ENCODE results near the gene MED9. TPM values are rescaled to one million over a fixed set of nuclear protein-coding genes. Genes with fewer than 3 reads are reported as not detected.

MED9 gene
- total RNA-seq, 2 donors from 2014 or later, result 19.5 to 20.4 TPM

DNA sequence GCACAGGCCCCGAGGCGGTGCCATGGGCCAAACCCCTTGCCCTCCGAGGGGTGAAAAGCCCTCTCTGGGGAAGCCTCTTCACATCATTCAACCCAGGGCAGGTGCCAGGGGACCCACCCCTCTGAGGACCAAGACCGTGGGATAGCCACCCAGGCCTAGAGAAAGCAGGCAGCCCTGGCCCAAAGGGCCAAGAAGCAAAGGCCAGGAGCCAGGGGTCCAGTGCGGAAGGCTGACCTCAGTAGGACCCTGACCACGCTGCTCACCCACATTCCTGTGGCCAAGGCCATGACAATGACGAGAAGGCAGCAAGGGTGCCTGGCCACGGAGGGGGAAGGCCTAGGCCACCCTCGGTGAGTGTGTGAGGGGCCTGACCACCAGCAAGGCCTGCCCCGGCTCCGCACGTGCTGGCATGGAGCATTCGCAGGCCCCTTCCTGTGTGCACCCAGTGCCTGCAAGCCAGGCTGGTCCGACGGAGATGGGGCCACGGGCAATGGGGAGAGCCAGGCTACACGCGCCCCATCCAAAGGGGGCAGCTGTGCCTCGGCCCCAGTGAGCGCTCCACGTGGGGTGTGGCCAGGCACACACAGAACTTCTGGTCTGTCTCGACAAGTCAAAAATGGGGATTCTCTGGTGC is 43.9 kb downstream of the MED9 start:
- intact Hi-C loops (cut with DNase I, micrococcal nuclease), result no loop called here
- ATAC-seq (no peak), DNase-seq (no peak)

DNA sequence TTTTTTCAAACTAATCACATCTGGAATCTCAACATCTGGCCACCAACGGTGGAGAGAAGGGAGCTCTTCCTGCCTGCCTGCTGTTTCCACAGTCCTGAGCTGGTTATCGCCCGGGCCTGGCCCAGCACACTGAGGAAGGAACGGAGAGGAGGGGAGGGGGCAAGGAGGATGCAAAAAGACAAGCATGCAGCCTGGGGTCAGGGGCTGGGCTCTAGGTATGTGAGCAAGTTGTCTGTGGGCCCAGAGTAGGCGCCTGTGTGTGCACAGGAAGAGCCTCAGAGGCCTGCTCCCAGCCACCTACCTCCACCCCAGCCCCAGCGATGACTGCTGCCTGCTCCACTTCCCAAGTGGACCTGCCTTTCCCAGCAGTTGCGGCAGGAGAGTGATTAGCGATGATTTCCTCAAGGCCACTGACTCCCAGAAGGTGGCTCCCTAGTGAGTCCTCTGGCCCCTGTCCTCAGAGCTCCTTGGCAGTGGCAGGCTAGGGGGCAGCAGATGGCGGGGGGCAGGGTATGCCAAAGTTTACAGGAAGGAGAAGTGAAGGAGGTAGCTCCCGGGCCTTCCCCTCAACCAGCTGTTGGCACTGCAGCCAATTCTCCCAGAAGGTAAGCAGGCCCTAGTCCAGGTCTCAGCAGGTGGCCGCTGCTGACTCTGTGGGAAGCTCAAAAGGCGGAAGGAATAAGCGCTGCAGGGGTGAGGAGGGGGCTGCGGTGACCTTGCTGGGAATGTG is 46.4 kb downstream of the MED9 start:
- ATAC-seq (peak; percentile 27), DNase-seq (peak in 1 of 2 donors; percentile 43)
- intact Hi-C loops (cut with DNase I, micrococcal nuclease), result no loop called here

DNA sequence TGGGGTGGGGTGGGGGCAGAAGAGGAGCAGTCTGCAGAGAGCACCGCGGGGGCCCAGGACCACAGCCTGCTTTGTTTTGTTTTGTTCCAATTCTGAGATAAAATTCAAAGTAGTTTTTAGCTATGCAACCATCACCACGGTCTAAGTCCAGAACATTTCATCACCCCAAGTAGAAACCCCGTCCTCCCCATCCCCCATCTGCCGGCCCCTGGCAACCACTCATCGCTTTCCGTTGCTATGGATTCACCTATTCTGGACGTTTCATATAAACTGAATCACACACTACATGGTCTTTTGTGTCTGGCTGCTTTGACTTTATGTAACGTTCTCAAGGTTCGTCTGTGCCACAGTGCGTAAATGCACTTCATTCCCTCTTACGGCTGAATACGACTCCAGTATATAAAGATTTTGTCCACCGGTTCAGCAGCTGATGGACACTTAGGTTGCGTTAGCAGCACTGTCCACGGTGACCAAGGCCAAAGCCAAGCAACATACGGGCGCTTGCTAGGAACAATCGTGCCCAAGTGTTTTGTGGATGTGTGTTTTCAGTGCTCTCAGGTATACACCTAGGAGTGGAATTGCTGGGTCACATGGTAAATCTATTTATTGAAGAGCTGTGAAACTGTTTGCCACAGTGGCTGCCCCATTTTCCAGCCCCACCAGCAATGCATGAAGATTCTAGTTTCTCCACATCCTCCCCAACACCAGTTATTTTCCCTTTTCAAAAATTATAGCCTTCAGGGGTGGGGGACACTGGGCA is 47.1 kb downstream of the MED9 start:
- ATAC-seq (no peak), DNase-seq (no peak)
- intact Hi-C loops (cut with DNase I, micrococcal nuclease), result no loop called here

DNA sequence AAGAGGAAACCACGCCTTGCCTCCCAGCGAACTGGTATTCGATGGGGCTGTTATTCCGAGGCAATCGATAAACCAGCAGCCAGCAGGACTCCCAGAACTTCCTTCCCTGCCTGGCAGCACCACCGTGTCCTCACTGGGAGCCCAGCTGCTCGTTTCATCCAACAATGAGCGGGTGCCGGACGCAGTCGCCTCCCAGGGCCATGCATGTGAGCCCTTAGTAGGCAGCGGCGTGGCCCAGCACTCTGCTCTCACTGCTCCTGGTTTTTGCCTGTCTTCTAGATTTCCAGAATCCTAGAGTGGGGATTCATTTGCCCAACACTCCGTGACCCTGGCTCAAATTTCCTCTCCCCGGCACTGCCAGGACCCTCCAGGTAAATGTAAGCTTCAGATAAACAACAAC is 48.5 kb downstream of the MED9 start:
- intact Hi-C loops (cut with DNase I, micrococcal nuclease), result no loop called here
- no peak for DNase-seq
- no peak for ATAC-seq

DNA sequence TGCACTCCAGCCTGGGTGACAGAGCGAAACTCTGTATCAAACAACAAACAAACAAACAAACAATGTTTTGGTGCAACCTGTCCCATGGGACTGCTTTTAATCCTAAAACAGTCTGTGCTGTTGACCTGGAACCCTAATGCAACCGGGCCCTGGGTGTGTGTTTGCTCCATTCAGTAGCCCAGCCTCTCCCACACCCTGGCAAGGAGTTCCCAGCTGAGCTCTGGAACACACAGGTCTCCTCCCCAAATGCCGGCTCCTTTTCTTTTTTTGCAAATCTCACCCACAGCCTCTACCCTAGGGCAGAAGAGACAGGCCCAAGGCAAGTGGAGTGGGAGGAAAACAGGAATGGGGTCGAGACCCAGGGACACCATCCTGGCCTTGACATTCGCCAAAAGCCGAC is 49.2 kb downstream of the MED9 start:
- ATAC-seq, result peak; percentile 80
- intact Hi-C loops (cut with DNase I, micrococcal nuclease), result no loop called here
- DNase-seq, result peak in 1 of 2 donors; percentile 31

DNA sequence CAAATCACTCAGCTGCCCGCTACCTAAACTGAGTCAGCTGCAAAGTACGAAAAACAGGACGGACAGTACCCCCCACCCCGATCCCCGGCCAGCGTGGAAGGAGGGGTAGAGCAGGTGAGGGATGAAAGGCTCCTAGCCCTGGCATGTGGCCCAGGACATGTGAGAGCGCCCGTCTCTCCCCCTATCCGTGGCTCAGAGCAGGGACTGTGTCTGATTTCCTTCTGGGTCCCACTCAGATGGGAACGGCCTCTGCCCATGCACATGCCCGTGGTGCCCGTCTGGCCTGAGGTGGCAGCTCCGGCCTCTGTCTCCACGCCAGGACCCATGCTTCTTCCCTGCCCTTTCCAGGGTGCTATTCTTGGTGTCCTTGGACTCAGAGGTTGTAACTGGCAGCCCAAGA is 49.6 kb downstream of the MED9 start:
- peak in 1 of 2 donors; percentile 44 for DNase-seq
- peak; percentile 68 for ATAC-seq
- intact Hi-C loops (cut with DNase I, micrococcal nuclease), result no loop called here

DNA sequence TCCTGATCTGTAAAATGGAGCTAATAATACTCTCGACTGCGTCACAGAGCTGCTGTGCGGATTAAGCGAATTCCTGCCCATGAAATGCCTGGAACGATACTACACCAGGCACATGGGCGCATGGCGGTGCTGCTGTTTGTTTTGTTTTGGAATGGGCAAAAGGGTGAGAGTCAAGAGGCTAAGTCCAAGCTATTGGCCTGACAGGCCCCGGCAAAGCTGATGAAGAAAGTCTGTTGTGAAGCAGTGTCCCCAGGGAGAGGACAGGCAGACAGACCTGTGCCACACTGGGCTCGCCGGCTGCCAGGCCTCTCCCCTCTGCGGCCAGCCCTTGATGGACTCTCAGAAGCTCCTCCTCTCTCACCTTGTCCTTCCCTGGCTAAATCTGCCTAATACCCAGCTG is 50.7 kb downstream of the MED9 start:
- DNase-seq (no peak), ATAC-seq (no peak)

DNA sequence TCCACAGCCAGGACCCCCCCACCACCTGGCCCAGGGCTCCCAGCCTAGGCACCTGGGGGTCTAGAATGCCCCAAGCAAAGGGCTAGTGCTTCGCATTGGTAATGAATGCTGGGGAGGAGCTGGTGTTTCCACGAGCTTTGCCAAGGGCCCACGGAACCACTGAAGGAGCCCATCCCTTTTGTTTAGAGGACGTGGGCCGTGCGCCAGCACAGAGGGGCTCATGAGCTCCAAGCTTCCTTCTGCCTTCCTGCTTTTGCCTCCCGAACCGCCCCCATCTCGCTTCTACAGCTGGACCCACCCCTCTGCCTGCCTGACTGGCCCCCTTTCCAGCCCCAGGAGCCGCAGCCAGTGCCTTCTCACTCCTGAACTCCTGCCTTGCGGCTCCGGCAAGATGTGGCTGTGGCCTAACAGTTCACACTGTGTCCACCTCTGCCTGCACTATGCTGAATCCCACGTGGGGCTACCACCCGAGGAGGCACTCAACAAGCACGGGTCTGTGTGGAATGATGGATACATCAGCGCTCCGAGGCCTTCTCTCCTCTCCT is 51.2 kb downstream of the MED9 start:
- no peak for DNase-seq
- ATAC-seq, result no peak
- intact Hi-C loops (cut with DNase I, micrococcal nuclease), result no loop called here

More for the DNA sequence above, 50.7 kb downstream of the MED9 start:
- intact Hi-C loops (cut with DNase I, micrococcal nuclease), result no loop called here

DNA sequence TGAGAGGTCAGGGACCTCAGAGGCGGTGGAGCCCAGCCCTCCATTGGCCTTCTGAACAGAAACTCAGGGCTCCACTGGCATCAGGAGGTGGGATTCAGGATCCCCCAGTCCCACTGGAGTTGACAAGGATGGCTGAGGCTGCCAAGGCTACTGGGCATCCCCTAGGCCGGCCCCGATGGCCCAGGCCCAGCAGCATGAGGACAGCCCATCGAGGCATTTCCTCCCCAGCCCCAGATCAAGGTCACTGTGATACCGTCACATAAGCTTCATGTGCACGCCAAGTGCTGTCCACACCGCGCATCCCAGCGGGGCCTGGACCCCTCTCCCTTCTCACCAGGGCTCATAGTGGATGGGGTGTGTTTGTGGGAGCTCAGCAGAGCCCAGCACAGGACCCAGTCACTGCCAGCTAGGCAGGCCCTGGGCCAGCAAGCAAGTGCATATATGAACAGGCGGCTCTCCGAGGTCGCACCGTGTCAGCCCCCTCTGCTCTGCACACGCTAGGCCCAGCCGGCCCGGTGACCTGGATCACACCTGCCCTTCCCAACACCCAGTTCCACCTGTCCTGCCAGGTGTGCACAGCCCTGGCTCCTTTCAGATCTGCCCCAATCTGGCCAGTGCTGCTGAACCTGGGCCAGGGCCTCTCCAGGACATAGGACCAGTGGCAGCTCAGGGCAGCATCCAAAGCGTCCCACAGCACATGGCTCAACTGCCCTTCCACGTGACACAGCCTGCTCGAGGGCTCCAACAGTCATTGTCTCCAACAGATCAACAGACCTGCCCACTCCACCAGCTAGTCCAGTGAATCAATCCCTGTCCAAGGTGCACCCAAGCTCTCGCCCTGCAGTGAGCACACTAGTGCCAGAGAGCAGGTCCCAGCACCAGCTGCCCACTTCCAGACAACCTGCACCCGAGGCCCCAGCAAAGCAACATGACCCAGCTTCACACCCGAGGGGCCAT is 52.2 kb downstream of the MED9 start:
- DNase-seq (no peak), ATAC-seq (no peak)
- intact Hi-C loops (cut with DNase I, micrococcal nuclease), result no loop called here

DNA sequence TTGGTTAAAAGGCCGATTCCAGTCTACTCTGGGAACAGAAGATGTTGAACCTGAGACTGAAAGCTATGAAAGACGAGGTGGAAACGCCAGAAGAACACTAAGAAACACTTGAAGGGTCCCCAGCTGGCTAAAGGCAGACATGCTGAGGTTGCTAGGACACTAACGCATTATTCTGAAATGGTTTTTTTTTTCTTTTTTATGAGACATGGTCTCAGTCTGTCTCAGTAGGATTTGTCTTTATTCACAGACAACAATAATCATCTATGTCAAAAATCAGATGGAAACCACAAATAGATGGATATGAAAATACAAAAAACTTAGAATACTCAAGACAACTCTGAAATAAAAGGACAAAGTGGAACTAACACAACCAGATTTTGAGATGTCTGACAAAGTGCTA is 54.4 kb downstream of the MED9 start:
- DNase-seq (no peak), ATAC-seq (no peak)
- intact Hi-C loops (cut with DNase I, micrococcal nuclease), result no loop called here

DNA sequence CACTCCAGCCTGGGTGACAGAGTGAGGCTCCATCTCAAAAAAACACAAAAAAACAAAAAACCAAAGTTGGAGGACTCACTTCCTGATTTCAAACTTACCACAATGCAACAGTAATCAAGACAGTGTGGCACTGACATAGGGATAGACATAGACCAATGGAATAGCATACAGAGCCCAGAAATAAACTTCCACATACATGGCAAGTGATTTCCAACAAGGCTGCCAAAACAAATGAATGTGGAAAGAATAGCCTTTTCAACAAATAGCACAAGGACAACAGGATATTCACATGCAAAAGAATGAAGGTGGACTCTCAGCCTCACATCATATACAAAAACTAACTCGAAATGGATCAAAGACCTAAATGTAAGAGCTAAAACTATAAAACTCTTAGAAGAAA is 56.2 kb downstream of the MED9 start:
- intact Hi-C loops (cut with DNase I, micrococcal nuclease), result no loop called here
- ATAC-seq (no peak), DNase-seq (no peak)

DNA sequence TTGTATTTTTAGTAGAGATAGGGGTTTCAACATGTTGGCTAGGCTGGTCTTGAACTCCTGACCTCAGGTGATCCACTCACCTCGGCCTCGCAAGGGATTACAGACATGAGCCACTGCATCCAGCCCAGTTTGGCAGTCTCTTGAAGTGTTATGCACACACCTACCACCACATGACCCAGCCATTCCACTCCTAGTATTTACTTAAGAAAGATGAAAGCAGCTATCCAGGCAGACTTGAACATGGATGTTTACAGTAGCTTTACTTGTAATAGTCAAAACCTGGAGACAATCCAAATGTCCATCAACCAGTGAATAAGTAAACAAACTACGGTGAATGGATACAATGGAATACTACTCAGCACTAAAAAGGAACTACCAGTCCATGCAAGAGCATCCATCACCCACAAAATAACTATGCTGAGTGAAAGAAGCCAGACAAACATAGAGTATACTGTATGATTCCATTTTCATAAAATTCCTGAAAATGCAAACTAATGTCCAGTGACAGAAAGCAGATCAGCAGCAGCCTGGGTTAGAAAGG is 57.2 kb downstream of the MED9 start:
- intact Hi-C loops (cut with DNase I, micrococcal nuclease), result no loop called here
- DNase-seq, result peak; percentile 43 to 47

DNA sequence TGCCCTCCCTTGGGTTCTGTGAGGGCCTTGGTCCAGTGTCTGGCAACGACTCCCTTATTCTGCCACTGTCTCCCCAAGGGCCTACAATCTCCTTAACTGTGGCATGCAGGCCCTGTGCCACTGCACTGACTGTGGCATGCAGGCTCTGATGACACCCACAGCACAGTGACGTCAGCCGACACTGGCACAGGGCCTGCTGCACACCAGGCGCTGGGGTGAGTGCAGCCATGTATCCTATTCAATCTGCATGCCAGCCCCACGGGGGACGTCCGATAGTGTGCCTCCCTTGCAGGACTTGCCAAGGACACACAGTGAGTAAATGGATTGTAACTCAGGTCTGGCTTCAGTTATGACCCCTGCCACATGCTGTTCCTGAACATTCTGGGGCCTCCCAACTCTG is 59.2 kb downstream of the MED9 start:
- ATAC-seq, result no peak
- peak; percentile 47 to 53 for DNase-seq
- intact Hi-C loops (cut with DNase I, micrococcal nuclease), result no loop called here

More for the DNA sequence above, 57.2 kb downstream of the MED9 start:
- ATAC-seq, result peak; percentile 77

DNA sequence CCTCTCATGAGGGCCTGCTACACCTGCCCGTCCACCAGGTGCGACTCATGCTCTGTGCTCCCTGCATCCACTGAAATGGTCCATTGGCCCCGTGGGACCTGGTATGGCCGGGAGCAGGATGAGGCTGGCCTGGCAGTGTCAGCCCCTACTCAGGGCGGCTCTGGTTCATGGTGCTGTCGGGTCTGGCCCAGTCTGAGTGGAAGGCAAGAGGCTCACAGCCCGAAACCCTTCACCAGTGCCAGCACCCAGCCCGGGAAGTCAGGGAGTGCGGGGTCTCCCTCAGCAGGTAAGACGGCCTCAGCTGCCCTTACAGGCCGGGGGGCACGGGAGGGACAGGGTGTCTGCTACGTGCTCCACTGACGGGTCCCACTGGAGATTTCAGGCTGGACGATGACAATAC is 59.9 kb downstream of the MED9 start:
- DNase-seq (no peak), ATAC-seq (no peak)
- intact Hi-C loops (cut with DNase I, micrococcal nuclease), result no loop called here

DNA sequence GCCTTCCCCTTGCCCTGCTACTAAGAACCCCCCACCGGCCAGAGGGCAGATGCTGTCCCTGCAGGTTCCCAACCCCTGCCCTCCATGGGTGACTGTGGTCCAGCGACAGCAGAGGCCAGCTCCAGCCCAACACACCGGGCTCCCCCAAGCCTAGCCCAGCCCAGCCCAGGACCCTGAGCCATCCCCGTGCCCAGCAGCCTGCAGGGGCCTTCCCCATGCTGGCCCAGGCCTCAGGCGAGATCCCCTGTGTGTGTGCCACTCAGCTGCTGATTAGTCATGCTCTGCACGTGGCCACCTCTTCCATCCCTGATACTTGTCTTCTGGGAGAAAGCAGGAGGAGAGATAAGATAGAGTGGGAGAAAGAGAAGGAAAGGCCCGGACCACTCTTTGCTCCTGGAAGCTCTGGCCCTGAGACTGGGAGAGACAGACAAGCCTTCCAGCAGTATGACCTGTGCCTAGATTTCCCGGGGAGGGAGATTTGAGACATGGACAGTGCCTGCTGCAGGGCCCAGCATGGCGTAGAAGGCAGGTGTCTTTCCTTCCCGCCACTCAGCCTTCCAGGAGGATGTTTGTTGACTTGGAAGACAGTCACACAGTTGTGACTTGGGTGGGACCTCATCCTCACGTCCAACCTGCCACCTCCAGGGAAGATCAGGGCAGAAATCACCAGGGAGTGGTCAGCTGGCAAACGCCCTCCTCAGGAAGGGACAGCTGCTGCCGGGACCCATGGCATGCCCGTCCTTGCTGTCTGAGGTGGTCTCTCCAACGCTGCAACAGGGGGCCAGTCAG is 60.7 kb downstream of the MED9 start:
- intact Hi-C loops (cut with DNase I, micrococcal nuclease), result no loop called here
- ATAC-seq, result peak; percentile 42
- DNase-seq, result peak; percentile 32 to 46

DNA sequence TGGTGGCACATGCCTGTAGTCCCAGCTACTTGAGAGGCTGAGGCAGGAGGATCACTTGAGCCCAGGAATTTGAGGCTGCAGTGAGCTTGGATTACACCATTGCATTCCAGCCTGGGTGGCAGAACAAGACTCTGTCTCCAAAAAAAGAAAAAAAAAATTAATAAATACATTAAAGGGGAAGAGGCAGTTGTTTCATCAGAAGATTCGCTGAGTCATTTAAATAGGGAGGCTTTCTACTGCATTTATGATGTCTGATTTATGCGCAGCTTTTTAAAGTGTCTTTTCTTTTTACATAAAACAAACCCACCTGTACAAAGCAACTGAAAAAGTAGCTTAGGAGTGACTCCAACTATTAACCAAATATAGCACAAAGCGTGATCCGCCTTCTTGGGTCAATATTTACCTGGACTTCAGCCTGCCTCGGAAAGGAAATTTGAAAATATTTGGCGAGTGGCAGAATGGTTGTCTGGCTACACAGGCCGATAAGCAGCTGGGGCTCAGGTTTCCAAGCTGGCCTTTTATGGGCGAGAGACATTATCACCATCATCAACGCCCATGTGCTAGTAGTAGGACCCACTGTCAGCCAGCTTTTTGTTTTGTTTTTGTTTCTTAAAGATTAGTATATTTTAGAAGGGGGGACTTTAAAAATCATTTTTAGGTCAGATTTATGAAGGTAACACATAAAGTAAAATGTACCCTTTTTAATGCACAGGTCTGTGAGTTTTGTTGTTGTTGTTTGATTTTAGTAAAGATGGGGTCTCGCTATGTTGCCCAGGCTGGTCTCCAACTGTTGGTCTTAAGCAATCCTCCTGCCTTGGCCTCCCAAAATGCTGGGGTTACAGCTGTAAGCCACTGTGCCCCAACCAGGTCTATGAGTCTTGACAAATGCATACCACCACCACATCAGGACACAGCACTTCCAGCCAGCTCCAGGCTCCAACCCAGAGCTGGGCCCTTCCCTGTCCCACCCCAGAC is 61.9 kb downstream of the MED9 start:
- DNase-seq (peak; percentile 52 to 73), ATAC-seq (peak; percentile 78)
- intact Hi-C loops (cut with DNase I, micrococcal nuclease), result no loop called here

Data from left colon (tissue), 2 donors.